GM18511 (cell line): ENCODE data around the gene CACNA1C.

Experiments
- ATAC-seq: cut with Tn5 transposase; IDR thresholded peaks from one replicate; pipeline ENCODE4 v1.9.1; 2021; ENCODE audit warnings: mild to moderate bottlenecking, moderate library complexity; ENCODE audit not compliant: unreplicated experiment

Gene CACNA1C

GRCh38 chr12:2137711-2138110, 84.9 kb downstream of the CACNA1C start:
- ATAC-seq = no peak

DNA sequence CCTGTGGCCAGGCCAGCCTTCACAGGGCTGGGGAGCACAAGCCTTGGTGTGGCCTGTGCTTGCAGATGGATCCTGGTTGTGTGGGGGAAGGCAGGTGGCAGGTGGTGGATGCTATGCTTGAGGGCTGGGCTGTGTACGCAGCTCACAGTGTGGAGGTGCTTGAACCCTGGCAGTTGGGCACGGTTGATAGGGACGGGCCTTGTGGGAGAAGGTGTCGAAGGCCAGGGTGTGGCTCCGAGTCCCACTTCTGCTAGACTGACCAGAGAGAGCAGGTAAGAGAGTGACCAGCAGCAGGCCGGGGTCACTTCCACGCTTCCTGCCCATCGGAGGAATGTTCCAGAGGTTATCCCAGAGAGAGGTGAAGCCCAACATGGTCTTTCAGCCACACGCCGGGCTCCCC, 85.5 kb downstream of the CACNA1C start:
- ATAC-seq = no peak

GRCh38 chr12:2138871-2139308, 86.1 kb downstream of the CACNA1C start:
- ATAC-seq = no peak

- no peak for ATAC-seq
Measured at GRCh38 chr12:2139651-2140050, 86.9 kb downstream of the CACNA1C start.

- no peak for ATAC-seq
Measured at GRCh38 chr12:2140858-2141519, 88.2 kb downstream of the CACNA1C start.

DNA sequence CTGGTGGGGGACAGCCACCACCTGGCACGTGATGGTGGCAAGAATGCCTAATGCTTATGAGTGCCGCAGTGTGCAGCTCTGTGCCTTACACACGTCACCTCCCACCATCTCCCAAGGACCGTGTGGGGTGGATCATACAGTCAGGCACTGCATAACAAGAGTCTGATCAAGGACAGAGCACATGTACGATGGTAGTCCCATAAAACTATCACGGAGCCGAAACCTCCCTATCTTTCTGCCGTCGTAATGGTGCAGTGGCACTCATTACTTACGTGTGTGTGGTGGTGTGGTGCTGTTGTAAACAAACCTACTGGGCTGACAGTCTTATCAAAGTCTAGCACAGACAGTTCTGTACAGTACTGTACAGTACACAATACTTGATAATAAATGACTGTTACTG, 89.3 kb downstream of the CACNA1C start:
- no peak for ATAC-seq

DNA sequence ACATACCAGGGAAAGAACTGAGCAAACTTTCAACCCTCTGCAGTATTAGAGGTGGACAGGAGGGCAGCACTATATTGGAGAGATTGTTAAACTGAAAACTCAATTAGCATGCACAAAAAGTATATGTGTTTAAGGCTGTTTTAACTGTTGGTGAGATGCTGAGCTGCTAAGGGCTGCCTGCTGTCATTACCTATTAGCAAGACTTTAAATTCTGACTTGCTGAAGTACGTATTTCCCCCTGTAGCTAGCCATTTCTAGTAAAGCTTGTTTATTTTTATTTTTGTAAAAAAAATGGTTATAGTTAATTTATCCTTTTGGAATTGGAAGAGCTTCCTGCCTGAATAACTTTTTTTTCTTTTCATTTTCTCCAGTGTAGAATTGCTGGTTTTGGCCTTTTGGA, 92.2 kb downstream of the CACNA1C start:
- ATAC-seq = no peak

- no peak for ATAC-seq
Measured at GRCh38 chr12:2145433-2145998, 92.7 kb downstream of the CACNA1C start.

- no peak for ATAC-seq
Measured at GRCh38 chr12:2147335-2147734, 94.5 kb downstream of the CACNA1C start.

DNA sequence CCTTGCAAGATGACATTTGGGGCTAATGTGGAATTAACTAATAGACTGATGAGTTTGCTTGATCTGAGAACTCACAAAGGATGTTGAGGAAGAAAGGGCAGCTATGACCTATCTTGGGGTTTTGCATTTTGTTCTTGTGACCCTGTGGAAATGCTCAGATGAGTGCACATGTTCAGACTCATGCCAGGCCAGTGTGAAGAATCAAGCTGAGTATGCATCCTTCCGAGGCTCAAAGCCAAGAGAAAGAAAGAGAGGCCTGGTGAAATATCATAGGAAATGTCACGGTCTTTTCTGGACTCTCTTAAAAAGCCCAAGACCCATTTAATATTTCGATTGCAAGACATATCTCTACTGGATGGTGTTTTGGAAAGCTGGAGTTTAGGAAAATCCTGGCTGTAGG, 96.3 kb downstream of the CACNA1C start:
- ATAC-seq = no peak

GRCh38 chr12:2150833-2151232, 98.0 kb downstream of the CACNA1C start:
- ATAC-seq = no peak

GRCh38 chr12:2151391-2151790, 98.6 kb downstream of the CACNA1C start:
- no peak for ATAC-seq

DNA sequence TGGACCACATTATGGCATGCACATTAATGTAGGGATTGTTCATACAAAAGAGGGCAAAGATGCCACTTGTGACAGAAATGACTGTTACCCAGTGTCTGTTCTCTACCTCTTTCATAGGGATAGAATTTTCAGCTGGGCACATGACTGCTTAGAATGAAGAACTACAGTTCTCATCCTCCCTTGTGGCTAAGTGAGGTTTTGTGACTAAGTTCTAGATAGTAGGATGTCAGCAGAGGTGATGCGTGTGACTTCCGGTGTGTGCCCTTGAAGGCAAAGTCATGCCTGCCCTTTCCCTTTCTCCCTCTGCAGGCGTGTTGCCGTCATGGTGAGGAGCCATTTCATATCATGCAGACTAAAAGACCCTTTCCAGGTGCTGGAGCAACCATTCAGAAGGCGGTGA, 99.3 kb downstream of the CACNA1C start:
- no peak for ATAC-seq

GRCh38 chr12:2154050-2154449, 101.3 kb downstream of the CACNA1C start:
- no peak for ATAC-seq

GRCh38 chr12:2154521-2154920, 101.7 kb downstream of the CACNA1C start:
- ATAC-seq = no peak

- no peak for ATAC-seq
Measured at GRCh38 chr12:2156333-2156732, 103.5 kb downstream of the CACNA1C start.

GRCh38 chr12:2160043-2160442, 107.3 kb downstream of the CACNA1C start:
- no peak for ATAC-seq

DNA sequence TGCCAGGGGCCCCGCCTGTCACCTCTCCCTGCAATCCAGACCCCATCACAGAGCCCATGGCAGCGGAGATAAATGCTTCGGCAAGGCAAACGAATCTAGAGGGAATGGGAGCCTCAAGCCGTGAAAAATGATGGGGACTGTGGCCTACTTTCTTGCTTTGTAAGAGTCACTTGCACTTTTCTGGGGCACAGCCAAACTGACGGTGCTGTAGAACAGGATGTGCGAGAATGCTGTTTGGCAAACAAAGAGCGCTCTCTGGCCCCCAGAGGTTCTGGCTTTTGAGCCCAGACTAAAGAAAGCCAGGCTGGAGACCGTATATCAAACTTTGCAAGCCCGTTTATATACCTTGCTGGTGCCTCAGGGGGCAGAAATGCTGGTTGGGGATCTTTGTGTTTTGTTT, 108.7 kb downstream of the CACNA1C start:
- no peak for ATAC-seq

DNA sequence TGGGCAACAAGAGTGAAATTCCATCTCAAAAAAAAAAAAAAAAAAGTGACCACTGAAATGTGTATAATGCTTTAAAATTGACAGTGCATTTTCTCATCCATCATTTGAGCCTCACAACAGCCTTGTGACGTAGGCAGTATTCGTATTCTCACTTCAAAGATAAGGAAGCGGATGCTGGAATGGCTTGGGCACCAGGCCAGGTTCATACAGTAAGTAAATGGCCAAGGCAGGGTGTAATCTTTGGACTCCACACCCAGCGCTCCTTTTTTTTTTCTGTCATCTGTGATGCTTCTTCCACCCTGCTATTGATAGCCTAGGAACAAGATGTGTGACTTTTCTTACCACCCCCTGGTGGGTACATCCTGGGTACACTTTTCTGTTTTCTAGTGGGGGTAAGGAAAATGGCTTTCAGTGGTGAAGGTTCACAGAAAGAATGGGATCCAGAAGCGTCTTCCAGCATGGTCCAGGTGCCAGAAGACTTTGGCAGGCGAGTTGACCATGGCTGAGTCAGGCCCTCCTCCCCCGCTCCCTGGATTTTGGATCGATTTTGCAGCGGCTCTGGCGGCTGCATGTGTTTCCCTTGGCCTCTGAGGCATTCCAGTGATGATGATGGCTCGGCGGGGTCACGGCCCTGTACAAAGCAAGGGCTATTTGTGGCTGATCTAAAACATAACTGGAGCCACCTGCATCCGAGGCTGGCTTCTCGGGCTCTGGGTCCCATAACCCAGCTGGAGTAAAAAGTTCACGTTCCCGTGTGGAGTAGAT, 110.6 kb downstream of the CACNA1C start:
- ATAC-seq = no peak

- no peak for ATAC-seq
Measured at GRCh38 chr12:2165021-2165420, 112.2 kb downstream of the CACNA1C start.

DNA sequence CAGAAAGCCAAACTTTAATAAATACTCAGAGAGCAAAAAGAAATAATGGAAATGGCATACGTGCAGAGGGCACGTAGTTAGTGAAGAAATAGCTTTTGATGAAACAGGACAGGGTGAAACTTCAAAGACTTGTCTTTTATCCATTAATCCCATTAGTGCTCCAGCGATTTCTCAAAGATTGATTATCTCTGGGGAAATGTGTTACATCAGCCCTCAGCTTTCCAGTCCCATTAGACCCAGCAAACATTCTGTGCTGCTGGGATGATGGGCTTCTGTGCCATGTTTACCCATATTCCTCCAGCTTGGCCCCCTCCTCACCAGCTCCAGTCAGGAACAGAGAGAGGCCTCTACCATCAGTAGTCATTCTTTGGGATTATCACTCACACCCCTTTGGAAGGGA, 113.1 kb downstream of the CACNA1C start:
- no peak for ATAC-seq

DNA sequence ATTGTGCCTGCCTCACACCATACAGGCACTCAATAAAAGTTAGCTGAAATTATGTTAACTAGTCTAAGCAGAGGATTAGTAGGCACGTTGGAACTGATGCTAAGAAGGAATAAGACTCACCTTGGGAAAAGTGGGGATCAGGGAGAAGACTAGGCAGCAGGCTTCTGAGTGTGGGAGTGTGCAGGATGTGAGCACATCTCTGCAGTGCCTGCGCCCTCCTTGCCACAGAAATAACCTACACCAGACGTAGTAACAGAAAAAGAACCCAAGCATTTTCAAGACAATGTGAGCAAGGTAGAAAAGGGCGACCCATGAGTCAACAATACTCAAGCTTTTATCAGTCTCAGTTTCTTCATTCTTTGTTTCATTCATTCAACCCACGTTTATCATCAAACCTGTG, 113.9 kb downstream of the CACNA1C start:
- no peak for ATAC-seq
